NCI-H82 treated with DMSO at 0.1 percent for 48 hours (cell line): ENCODE measurements around the gene PIP5KL1.
A peak's percentile ranks its signal among the peaks of the same experiment; 100 is the strongest.

Experiments used
- DNase-seq: peaks from one replicate; lab custom pipeline; 2025; ENCODE audit not compliant: unreplicated experiment; lab: John Stamatoyannopoulos, UW

PIP5KL1 gene

GRCh38 chr9:127930231-127931091 lies at the start of gene PIP5KL1:
Gene PIP5KL1, minus strand, starts transcription at chr9:127930777. Its CDS starts 25 bp downstream, at chr9:127930752.
- DNase-seq, result peak; percentile 14

- DNase-seq, result no peak
Observed at GRCh38 chr9:127980060-127980705, 49.6 kb upstream of the PIP5KL1 start.

- no peak for DNase-seq
Observed at GRCh38 chr9:127979333-127980059, 48.9 kb upstream of the PIP5KL1 start.

- DNase-seq, result no peak
Observed at GRCh38 chr9:127979015-127979332, 48.4 kb upstream of the PIP5KL1 start.

GRCh38 chr9:127977884-127978647 lies 47.5 kb upstream of the PIP5KL1 start:
- no peak for DNase-seq

- no peak for DNase-seq
Observed at GRCh38 chr9:127977009-127977883, 46.7 kb upstream of the PIP5KL1 start.

GRCh38 chr9:127976498-127976897 lies 45.9 kb upstream of the PIP5KL1 start:
- no peak for DNase-seq

GRCh38 chr9:127975376-127976315 lies 45.1 kb upstream of the PIP5KL1 start:
- DNase-seq, result no peak

GRCh38 chr9:127974769-127975261 lies 44.2 kb upstream of the PIP5KL1 start:
- DNase-seq, result no peak

GRCh38 chr9:127974001-127974768 lies 43.6 kb upstream of the PIP5KL1 start:
- DNase-seq, result no peak

GRCh38 chr9:127973169-127974000 lies 42.8 kb upstream of the PIP5KL1 start:
- DNase-seq, result no peak

GRCh38 chr9:127972236-127972871 lies 41.8 kb upstream of the PIP5KL1 start:
- DNase-seq, result no peak

- DNase-seq, result no peak
Observed at GRCh38 chr9:127971357-127972235, 41.0 kb upstream of the PIP5KL1 start.

GRCh38 chr9:127970401-127971313 lies 40.1 kb upstream of the PIP5KL1 start:
- no peak for DNase-seq
